ENCODE results near the gene MPHOSPH8. TPM values are rescaled to one million over a fixed set of nuclear protein-coding genes. Genes with fewer than 3 reads are reported as not detected.

Gene MPHOSPH8
- total and polyA plus RNA-seq, 2 of the 4 experiments (the other 2 are of a cell fraction): 11.7 to 16.4 TPM

DNA sequence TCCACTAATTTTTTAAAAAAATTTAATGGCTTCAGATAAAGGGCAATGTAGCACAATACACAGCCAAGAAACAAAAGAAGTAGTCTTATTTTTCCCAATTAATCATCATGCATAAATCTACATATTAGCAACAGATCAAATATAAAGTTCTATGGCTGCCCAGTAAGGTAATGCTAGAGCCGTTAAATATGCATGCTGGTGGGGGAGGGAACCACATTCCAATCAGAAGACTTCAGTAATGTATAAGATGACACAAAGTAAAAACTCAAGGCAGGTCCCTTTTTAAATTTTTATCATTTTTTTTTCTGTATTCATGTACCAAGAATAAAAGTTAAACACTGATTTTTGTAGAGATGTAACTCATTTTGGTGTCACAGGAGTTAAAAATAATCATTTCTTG lies 62.0 kb downstream of the MPHOSPH8 start:
- Histone ChIP-seq H3K79me1 (ENCODE audit: low read depth in 1 of 2, low read length in 2 of 2) (peaks cover 15 to 51% of the 10 kb centered on the region in 2 experiments), H2BK120ac (ENCODE audit: low read depth, low read length) (no peak overlapping the region), H3K9me3 (ENCODE audit: control insufficient read depth, insufficient read depth, low read length) (no peaks in the 10 kb centered on the region), H2AFZ (replicated peaks; ENCODE audit: low read length, poor library complexity) (no peak overlapping the region), H4K91ac (ENCODE audit: insufficient read depth, low read depth, low read length) (no peak overlapping the region), H3K9ac (ENCODE audit: low read depth, low read length) (no peak overlapping the region), H3K4ac (ENCODE audit: low read depth, low read length) (no peak overlapping the region), H3K9me1 (ENCODE audit: insufficient read depth, low read length) (no peaks in the 10 kb centered on the region; the same call in none of the 2 replicates), H4K5ac (ENCODE audit: low read depth, low read length) (no peak overlapping the region), H3K4me3 (ENCODE audit: insufficient read depth, low read depth, low read length) (no peak overlapping the region), H2AK5ac (ENCODE audit: low read depth, low read length) (no peak overlapping the region), H4K8ac (ENCODE audit: low read depth in 2 of 2, low read length in 2 of 2) (no peak overlapping the region), H3K14ac (replicated peaks; ENCODE audit: low read depth, low read length) (no peak overlapping the region), H3K56ac (ENCODE audit: extremely low read depth, insufficient read depth, low read length) (no peak overlapping the region), H3K4me1 (ENCODE audit: control insufficient read depth, insufficient read depth, low read length) (peaks cover 6% of the 10 kb centered on the region), H2BK15ac (ENCODE audit: low read depth, low read length) (no peak overlapping the region), H3K18ac (ENCODE audit: low read depth, low read length) (no peak overlapping the region), H2BK5ac (ENCODE audit: low read depth, low read length, poor library complexity, severe bottlenecking) (no peak overlapping the region), H3K27ac (ENCODE audit: insufficient read depth, low read length) (no peak overlapping the region), H3K4me2 (ENCODE audit: low read depth, low read length) (no peak overlapping the region), H3K23ac (ENCODE audit: low read depth, low read length) (no peak overlapping the region), H3K36me3 (ENCODE audit: control insufficient read depth, insufficient read depth, low read length) (0 out of 2 replicates have a peak, but pooled peaks cover 4% of the 10 kb centered on the region), H2BK20ac (ENCODE audit: low read depth, low read length) (no peak overlapping the region), H4K20me1 (ENCODE audit: insufficient read depth, low read length) (no peaks in the 10 kb centered on the region), H3K27me3 (ENCODE audit: control insufficient read depth, insufficient read depth, low read length) (no peaks in the 10 kb centered on the region), H2AK9ac (replicated peaks; ENCODE audit: low read depth, low read length, poor library complexity) (no peak overlapping the region)
- WGBS, 2 experiments (ENCODE audit: extremely low coverage in 2 of 2, insufficient read length in 1 of 2): no CpG with 5 or more reads among the region's 1 CpG
- POLR2A ChIA-PET (ENCODE audit: unreplicated experiment): no interaction called here
- no TSS peak for BruUV-seq (replicated peaks)
- ATAC-seq (ENCODE audit: low read depth): peak; percentile 10; the same call in 1 of the 2 replicates
- intact Hi-C loops (cut with micrococcal nuclease) (no loop called here), dilution Hi-C loops (cut with HindIII; ENCODE audit: low sequenced_read_pairs, unreplicated experiment) (no loop called here), in situ Hi-C loops (cut with MboI; ENCODE audit: low sequenced_read_pairs) (no loop called here)
- no peak for TF ChIP-seq RFX5 (IDR thresholded peaks at IDR 0.05; ENCODE audit: low read depth, low read length)
- TF ChIP-seq CHD1 (IDR thresholded peaks at IDR 0.05; ENCODE audit: low read depth, low read length): no peak
- TF ChIP-seq FOS (IDR thresholded peaks at IDR 0.05; ENCODE audit: low read depth, low read length): no peak
- no peak for TF ChIP-seq RAD21 (IDR thresholded peaks at IDR 0.05; ENCODE audit: low read length)
- TF ChIP-seq, protein P1, sequence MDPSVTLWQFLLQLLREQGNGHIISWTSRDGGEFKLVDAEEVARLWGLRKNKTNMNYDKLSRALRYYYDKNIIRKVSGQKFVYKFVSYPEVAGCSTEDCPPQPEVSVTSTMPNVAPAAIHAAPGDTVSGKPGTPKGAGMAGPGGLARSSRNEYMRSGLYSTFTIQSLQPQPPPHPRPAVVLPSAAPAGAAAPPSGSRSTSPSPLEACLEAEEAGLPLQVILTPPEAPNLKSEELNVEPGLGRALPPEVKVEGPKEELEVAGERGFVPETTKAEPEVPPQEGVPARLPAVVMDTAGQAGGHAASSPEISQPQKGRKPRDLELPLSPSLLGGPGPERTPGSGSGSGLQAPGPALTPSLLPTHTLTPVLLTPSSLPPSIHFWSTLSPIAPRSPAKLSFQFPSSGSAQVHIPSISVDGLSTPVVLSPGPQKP (IDR thresholded peaks at IDR 0.05; ENCODE audit: borderline replicate concordance, low read depth, low read length): no peak
- TF ChIP-seq MAZ (IDR thresholded peaks at IDR 0.05; ENCODE audit: borderline replicate concordance, low read depth, low read length): no peak
- TF ChIP-seq BHLHE40 (IDR thresholded peaks at IDR 0.05; ENCODE audit: low read depth, low read length): no peak
- TF ChIP-seq, protein P2, sequence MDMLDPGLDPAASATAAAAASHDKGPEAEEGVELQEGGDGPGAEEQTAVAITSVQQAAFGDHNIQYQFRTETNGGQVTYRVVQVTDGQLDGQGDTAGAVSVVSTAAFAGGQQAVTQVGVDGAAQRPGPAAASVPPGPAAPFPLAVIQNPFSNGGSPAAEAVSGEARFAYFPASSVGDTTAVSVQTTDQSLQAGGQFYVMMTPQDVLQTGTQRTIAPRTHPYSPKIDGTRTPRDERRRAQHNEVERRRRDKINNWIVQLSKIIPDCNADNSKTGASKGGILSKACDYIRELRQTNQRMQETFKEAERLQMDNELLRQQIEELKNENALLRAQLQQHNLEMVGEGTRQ (IDR thresholded peaks at IDR 0.05; ENCODE audit: low read depth, low read length): no peak
- no peak for TF ChIP-seq RCOR1 (IDR thresholded peaks at IDR 0.05; ENCODE audit: insufficient replicate concordance, low read length)
- no peak for TF ChIP-seq SMC3 (IDR thresholded peaks at IDR 0.05; ENCODE audit: low read depth, low read length)
- no peak for TF ChIP-seq NFE2L2 (IDR thresholded peaks at IDR 0.05; ENCODE audit: low read depth, low read length)
- TF ChIP-seq MAFK (IDR thresholded peaks at IDR 0.05; ENCODE audit: low read depth, low read length): no peak
- TF ChIP-seq MXI1 (IDR thresholded peaks at IDR 0.05; ENCODE audit: borderline replicate concordance, low read depth, low read length): no peak
- TF ChIP-seq, protein P3, sequence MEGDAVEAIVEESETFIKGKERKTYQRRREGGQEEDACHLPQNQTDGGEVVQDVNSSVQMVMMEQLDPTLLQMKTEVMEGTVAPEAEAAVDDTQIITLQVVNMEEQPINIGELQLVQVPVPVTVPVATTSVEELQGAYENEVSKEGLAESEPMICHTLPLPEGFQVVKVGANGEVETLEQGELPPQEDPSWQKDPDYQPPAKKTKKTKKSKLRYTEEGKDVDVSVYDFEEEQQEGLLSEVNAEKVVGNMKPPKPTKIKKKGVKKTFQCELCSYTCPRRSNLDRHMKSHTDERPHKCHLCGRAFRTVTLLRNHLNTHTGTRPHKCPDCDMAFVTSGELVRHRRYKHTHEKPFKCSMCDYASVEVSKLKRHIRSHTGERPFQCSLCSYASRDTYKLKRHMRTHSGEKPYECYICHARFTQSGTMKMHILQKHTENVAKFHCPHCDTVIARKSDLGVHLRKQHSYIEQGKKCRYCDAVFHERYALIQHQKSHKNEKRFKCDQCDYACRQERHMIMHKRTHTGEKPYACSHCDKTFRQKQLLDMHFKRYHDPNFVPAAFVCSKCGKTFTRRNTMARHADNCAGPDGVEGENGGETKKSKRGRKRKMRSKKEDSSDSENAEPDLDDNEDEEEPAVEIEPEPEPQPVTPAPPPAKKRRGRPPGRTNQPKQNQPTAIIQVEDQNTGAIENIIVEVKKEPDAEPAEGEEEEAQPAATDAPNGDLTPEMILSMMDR (conservative IDR thresholded peaks at IDR 0.05; ENCODE audit: low read depth, low read length): no peak
- no peak for TF ChIP-seq CEBPB (IDR thresholded peaks at IDR 0.05; ENCODE audit: low read depth, low read length)
- DNase-seq: no peak
- CTCF ChIA-PET: no interaction called here
